Colonic mucosa (tissue), 4 donors: ENCODE data around the gene CDH4. TPM values are rescaled to one million over a fixed set of nuclear protein-coding genes. Genes with fewer than 3 reads are reported as not detected.

Source experiments
- DNase-seq: peaks from one replicate; pipeline ENCODE4 v3.0.0-alpha.2; 2020
- H3K27ac ChIP-seq: fragments of 200-600 bp; one replicate; pipeline ENCODE4 v1.8.0; 2021
- H3K27me3 ChIP-seq: fragments of 200-600 bp; one replicate; pipeline ENCODE4 v1.8.0; 2021
- H3K36me3 ChIP-seq: fragments of 200-600 bp; one replicate; pipeline ENCODE4 v1.8.0; 2021
- H3K4me1 ChIP-seq: fragments of 200-600 bp; one replicate; pipeline ENCODE4 v1.8.0; 2021; ENCODE audit warnings: mild to moderate bottlenecking
- H3K4me3 ChIP-seq: fragments of 200-600 bp; one replicate; pipeline ENCODE4 v1.8.0; 2021
- H3K9ac ChIP-seq, 2 donors: one replicate each; pipeline ENCODE4 v1.7.0; 2013; ENCODE audit warnings: control low read depth in 2 of 2, low read depth in 2 of 2, low read length in 2 of 2
- H3K9me3 ChIP-seq: fragments of 200-600 bp; one replicate; pipeline ENCODE4 v1.8.0; 2021
- CTCF ChIP-seq: fragments of 200-600 bp; IDR thresholded peaks from one replicate; pipeline ENCODE4 v1.8.0; 2022; ENCODE audit warnings: antibody characterized with exemption, mild to moderate bottlenecking
- intact Hi-C: fragments of 100-400 bp; cut with DNase I; formaldehyde crosslinking; loops from one replicate; pipeline ENCODE4 v1.14.1; 2022
- total RNA-seq, 2 donors: library from RNA; stranded (reverse); fragmentation: NEBNext Ultra II Directional in 1 of 2; extraction: Animal tissue kit (Norgen Biotek cat#: 25700) in 1 of 2; gene quantifications; one replicate each; pipeline ENCODE4 v1.2.1, GENCODE V29; 2021
- donor health status: healthy.
- donor health status: DM: no; HTN: no; CAD: no.
- donor health status: DM: no; HTN: no; CAD: no.

The CDH4 gene
- total RNA-seq, 2 donors from 2014 or later, result 0.08 TPM; not detected in 1

- Histone ChIP-seq H3K9ac (no peak overlapping the region), H3K27ac (no peak overlapping the region), H3K4me3 (no peak overlapping the region), H3K9me3 (no peaks in the 10 kb centered on the region), H3K4me1 (no peaks in the 10 kb centered on the region), H3K27me3 (no peaks in the 10 kb centered on the region), H3K36me3 (no peaks in the 10 kb centered on the region)
- no peak for TF ChIP-seq CTCF
- no peak for DNase-seq
- intact Hi-C loops, result no loop called here
These were observed 518.1 kb downstream of the CDH4 start for GRCh38 chr20:61770113-61770585.

- no peaks in the 10 kb centered on the region for H3K36me3 ChIP-seq
- H3K27ac ChIP-seq, result no peak overlapping the region
- no peak overlapping the region for H3K4me3 ChIP-seq
- intact Hi-C loops, result no loop called here
- no peaks in the 10 kb centered on the region for H3K27me3 ChIP-seq
- DNase-seq, result no peak
- H3K4me1 ChIP-seq, result no peaks in the 10 kb centered on the region
- no peak overlapping the region for H3K9ac ChIP-seq
- no peak for TF ChIP-seq CTCF
- no peaks in the 10 kb centered on the region for H3K9me3 ChIP-seq
These were observed 519.8 kb downstream of the CDH4 start for GRCh38 chr20:61771805-61772350.

GRCh38 chr20:61772828-61773631 is 521.0 kb downstream of the CDH4 start:
- Histone ChIP-seq H3K9ac (no peak overlapping the region), H3K4me3 (no peak overlapping the region), H3K27ac (no peak overlapping the region), H3K36me3 (no peaks in the 10 kb centered on the region), H3K27me3 (no peaks in the 10 kb centered on the region), H3K4me1 (no peaks in the 10 kb centered on the region), H3K9me3 (no peaks in the 10 kb centered on the region)
- no peak for TF ChIP-seq CTCF
- intact Hi-C loops, result no loop called here
- DNase-seq, result no peak

- H3K4me1 ChIP-seq, result no peaks in the 10 kb centered on the region
- H3K9ac ChIP-seq, result no peak overlapping the region
- no peak overlapping the region for H3K27ac ChIP-seq
- no peak overlapping the region for H3K4me3 ChIP-seq
- no peaks in the 10 kb centered on the region for H3K27me3 ChIP-seq
- no peaks in the 10 kb centered on the region for H3K36me3 ChIP-seq
- intact Hi-C loops, result no loop called here
- DNase-seq, result no peak
- H3K9me3 ChIP-seq, result no peaks in the 10 kb centered on the region
- no peak for TF ChIP-seq CTCF
These were observed 522.0 kb downstream of the CDH4 start for GRCh38 chr20:61773926-61774587.

GRCh38 chr20:61775423-61775822 is 523.4 kb downstream of the CDH4 start:
- Histone ChIP-seq H3K27me3 (no peaks in the 10 kb centered on the region), H3K4me1 (no peaks in the 10 kb centered on the region), H3K36me3 (no peaks in the 10 kb centered on the region), H3K9me3 (no peaks in the 10 kb centered on the region), H3K9ac (no peak overlapping the region), H3K4me3 (no peak overlapping the region), H3K27ac (no peak overlapping the region)
- TF ChIP-seq CTCF, result no peak
- intact Hi-C loops, result no loop called here
- no peak for DNase-seq
